GM19438 (cell line): ENCODE results near the gene NIPAL4.

Experiments
- ATAC-seq: cut with Tn5 transposase; IDR thresholded peaks from one replicate; pipeline ENCODE4 v1.9.1; 2021; ENCODE audit warnings: low read depth; ENCODE audit not compliant: unreplicated experiment

The NIPAL4 gene

GRCh38 chr5:157460921-157461792 is 1.1 kb downstream of the NIPAL4 start:
- no peak for ATAC-seq

DNA sequence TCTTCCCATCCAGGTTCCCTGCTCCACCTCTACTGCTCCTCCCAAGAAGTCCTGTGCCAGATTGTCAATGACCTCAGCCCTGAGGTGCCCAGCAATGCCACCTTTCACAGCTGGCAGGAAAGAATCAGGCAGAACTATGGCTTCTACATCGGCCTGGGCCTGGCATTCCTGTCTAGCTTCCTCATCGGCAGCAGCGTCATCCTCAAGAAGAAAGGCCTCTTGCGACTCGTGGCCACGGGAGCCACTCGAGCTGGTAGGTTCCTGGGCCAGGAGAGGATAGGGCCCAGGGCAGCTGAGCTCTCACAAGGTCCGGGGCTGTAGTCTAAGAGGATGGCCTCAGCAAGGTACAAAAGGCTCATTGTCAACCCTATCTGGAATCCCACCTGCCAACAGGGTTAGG is 3.1 kb downstream of the NIPAL4 start:
- no peak for ATAC-seq

GRCh38 chr5:157463621-157464518 is 3.9 kb downstream of the NIPAL4 start:
- no peak for ATAC-seq

DNA sequence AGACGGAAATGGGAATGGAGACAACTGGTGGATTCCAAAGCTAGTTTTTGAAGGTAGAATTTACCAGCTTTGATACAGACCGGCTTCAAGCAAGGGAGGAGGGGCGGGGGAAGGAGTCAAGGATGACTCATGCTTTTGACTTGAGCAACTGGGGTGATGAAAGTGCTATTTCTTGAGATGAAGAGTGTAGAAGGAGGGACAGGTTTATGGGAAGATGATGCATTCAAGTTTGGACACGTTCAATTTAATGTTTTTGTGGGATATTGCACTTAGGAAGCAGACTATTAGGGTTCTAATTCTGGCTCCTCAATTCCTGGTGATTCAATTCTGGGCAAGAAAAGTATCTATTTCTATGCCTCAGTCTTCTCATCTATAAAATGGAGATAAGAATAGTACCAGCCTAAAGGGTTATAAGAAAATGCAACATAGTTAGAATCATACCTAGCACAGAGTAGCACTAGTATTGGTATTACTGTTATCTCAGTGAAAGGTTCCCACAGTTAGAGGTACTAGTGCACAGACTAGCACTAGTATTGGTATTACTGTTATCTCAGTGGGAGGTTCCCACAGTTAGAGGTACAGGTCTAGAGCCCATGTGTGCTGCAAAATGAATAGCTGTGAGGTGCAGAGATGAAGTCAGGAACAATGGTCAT is 4.6 kb downstream of the NIPAL4 start:
- no peak for ATAC-seq

- no peak for ATAC-seq
Observed at GRCh38 chr5:157468293-157468965, 8.4 kb downstream of the NIPAL4 start.

- no peak for ATAC-seq
Observed at GRCh38 chr5:157469073-157469472, 9.1 kb downstream of the NIPAL4 start.

- no peak for ATAC-seq
Observed at GRCh38 chr5:157469687-157470086, 9.7 kb downstream of the NIPAL4 start.

GRCh38 chr5:157470631-157471030 is 10.6 kb downstream of the NIPAL4 start:
- ATAC-seq = no peak

- no peak for ATAC-seq
Observed at GRCh38 chr5:157471709-157472108, 11.7 kb downstream of the NIPAL4 start.

- no peak for ATAC-seq
Observed at GRCh38 chr5:157473383-157474320, 13.6 kb downstream of the NIPAL4 start.

GRCh38 chr5:157475432-157475831 is 15.4 kb downstream of the NIPAL4 start:
- ATAC-seq = no peak

GRCh38 chr5:157476702-157477408 is 16.8 kb downstream of the NIPAL4 start:
- no peak for ATAC-seq

DNA sequence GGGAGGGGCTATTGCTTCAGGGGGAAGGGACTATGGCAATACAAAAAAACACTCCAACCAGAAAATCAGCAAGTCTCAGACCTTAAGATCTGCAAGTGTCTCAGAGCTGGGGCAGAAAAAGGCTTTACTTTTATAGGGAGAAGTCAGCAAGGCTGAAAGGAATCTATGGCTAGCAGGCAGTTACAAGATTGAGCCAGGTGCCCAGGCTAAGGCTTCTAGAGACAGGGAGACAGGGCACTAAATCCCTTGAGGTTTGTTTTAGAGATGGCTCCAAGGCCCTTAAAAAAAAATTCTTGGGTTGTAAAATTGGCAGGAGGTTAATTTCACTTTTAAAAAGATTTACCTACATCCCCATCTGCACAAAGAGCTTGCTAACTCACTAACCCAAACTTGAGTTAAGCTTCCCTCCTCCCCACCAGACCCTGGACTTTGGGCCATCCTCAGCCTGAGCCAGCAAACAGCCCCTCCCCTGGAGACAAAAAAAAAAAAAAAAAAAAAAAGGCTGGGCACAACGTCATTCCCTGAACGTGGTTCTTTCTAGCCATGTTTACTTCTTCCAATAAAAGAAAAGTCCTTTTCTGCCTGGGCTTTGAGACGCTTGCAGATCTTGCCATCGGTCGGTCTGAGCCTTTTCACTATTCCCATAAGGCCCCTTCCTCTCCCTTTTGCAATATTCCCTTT is 17.9 kb downstream of the NIPAL4 start:
- no peak for ATAC-seq

GRCh38 chr5:157478726-157479125 is 18.7 kb downstream of the NIPAL4 start:
- ATAC-seq = no peak

DNA sequence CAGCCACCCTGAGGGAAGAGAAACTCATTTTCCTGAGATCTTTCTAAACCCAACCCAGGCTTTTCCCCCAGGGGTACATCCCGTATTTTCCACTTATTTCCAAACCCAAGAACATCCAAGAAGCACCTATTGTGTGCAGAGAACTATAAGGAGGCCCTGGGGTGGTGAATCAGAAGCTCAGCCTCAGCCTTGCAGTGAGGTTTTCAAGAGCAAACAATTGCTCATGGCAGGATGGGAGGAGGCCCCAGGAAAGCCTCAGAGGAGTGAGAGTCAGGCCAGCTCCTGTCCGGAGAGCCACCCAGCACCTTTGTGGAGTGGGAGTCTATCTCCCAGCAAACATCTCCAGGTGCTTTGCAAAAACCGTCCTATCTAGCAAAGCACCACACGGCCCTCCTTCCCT is 19.2 kb downstream of the NIPAL4 start:
- no peak for ATAC-seq

GRCh38 chr5:157479612-157480510 is 19.8 kb downstream of the NIPAL4 start:
- no peak for ATAC-seq

- no peak for ATAC-seq
Observed at GRCh38 chr5:157481265-157481664, 21.3 kb downstream of the NIPAL4 start.
